Neural cell (in vitro differentiated cells): ENCODE results near the gene HCLS1.

Experiments used
- CTCF ChIP-seq: fragments of 450-650 bp; IDR thresholded peaks from 2 replicates; pipeline ENCODE4 v1.5.1; 2014; ENCODE audit warnings: antibody characterized with exemption, mild to moderate bottlenecking, moderate library complexity; ENCODE audit not compliant: poor library complexity, severe bottlenecking
- EZH2 ChIP-seq: fragments of 200-600, 300-800 bp; shearing (Covaris generic), sonication (generic); IDR thresholded peaks from 2 replicates; pipeline ENCODE4 v1.6.1; 2014; ENCODE audit warnings: antibody characterized with exemption, low read length, borderline replicate concordance, mild to moderate bottlenecking; ENCODE audit not compliant: insufficient read depth, poor library complexity, severe bottlenecking
- POLR2AphosphoS5 ChIP-seq: IDR thresholded peaks from 2 replicates; pipeline ENCODE4 v1.6.1; 2012
- RAD21 ChIP-seq: fragments of 450-650 bp; conservative IDR thresholded peaks from 2 replicates; pipeline ENCODE4 v1.6.1; 2014; ENCODE audit warnings: antibody characterized with exemption, mild to moderate bottlenecking, moderate library complexity
- REST ChIP-seq: IDR thresholded peaks from 2 replicates; pipeline ENCODE4 v1.6.1; 2012; ENCODE audit warnings: borderline replicate concordance

- TF ChIP-seq POLR2AphosphoS5 (no peak), CTCF (no peak), RAD21 (no peak), REST (no peak), EZH2 (no peak)
These were observed 15.6 kb downstream of the HCLS1 start for GRCh38 chr3:121645054-121645453.
